GM12878 (cell line): Measurements from ENCODE around the gene SIN3A. TPM values are rescaled to one million over a fixed set of nuclear protein-coding genes. Genes with fewer than 3 reads are reported as not detected.
A peak's percentile ranks its signal among the peaks of the same experiment; 100 is the strongest.

Source experiments
- ATAC-seq: fragments of 200-7000 bp; cut with Tn5 transposase; 3 replicates; pipeline ENCODE4 v1.9.1; 2020; ENCODE audit warnings: mild to moderate bottlenecking, moderate library complexity
- BruUV-seq: library from RNA; stranded (reverse); fragments of 400-500 nt; replicated peaks from 2 replicates; lab custom pipeline; 2021; lab: Mats Ljungman, UMichigan
- CTCF ChIA-PET: fragments of 300-600 bp; sonication (Branson Sonifier 250); formaldehyde crosslinking; extraction: SDS; loops from one replicate; lab custom pipeline; 2021; ENCODE audit warnings: inconsistent platforms; lab: Yijun Ruan, JAX
- POLR2A ChIA-PET: fragments of 350-600 bp; formaldehyde crosslinking; extraction: SDS; loops from one replicate; lab custom pipeline; 2021; ENCODE audit warnings: inconsistent platforms; lab: Charles Lee
- RAD21 ChIA-PET: fragments of 300-600 bp; sonication (Branson Sonifier 250); formaldehyde crosslinking; loops from one replicate; lab custom pipeline; 2023; ENCODE audit warnings: antibody characterized with exemption; ENCODE audit not compliant: unreplicated experiment; lab: Charles Lee
- SMC1A ChIA-PET: fragments of 300-600 bp; sonication (Branson Sonifier 250); formaldehyde crosslinking; loops from one replicate; lab custom pipeline; 2023; ENCODE audit not compliant: unreplicated experiment, uncharacterized antibody; lab: Charles Lee
- DNase-seq: peaks from one replicate; pipeline ENCODE4 v3.0.0-alpha.2; 2011; ENCODE audit warnings: low read depth, low spot score
- FAIRE-seq: peaks from 3 replicates; lab custom pipeline; 2011; peaks lifted over from hg19 to GRCh38; lab: Jason Lieb, UNC
- H2AFZ ChIP-seq: 2 replicates; pipeline ENCODE4 v1.6.0; 2011; ENCODE audit warnings: low read depth, low read length, control low read depth; ENCODE audit not compliant: control insufficient read depth
- H3K27ac ChIP-seq: 2 replicates; pipeline ENCODE4 v1.5.1; 2011; ENCODE audit warnings: control low read depth; ENCODE audit not compliant: control insufficient read depth, insufficient read depth
- H3K27me3 ChIP-seq, 2 experiments: replicated peaks in 1 of 2; 2 replicates each; pipeline versions ENCODE4 v1.6.0 to v1.6.1; 2011; ENCODE audit warnings: low read length in 1 of 2; ENCODE audit not compliant: control insufficient read depth in 2 of 2, insufficient read depth in 2 of 2
- H3K36me3 ChIP-seq, 2 experiments: 2 replicates each; pipeline ENCODE4 v1.5.1; 2011; ENCODE audit warnings: low read length in 1 of 2; ENCODE audit not compliant: control insufficient read depth in 2 of 2, insufficient read depth in 2 of 2
- H3K4me1 ChIP-seq: 2 replicates; pipeline ENCODE4 v1.6.1; 2011; ENCODE audit warnings: mild to moderate bottlenecking, low read length, moderate library complexity, mixed read lengths; ENCODE audit not compliant: control insufficient read depth, insufficient read depth
- H3K4me2 ChIP-seq: 2 replicates; pipeline ENCODE4 v1.6.0; 2011; ENCODE audit warnings: control low read depth; ENCODE audit not compliant: control insufficient read depth, insufficient read depth
- H3K4me3 ChIP-seq: fragments of 200-600 bp; sonication (generic); 2 replicates; pipeline ENCODE4 v1.5.1; 2016
- H3K79me2 ChIP-seq: 2 replicates; pipeline ENCODE4 v1.6.0; 2011; ENCODE audit warnings: low read length; ENCODE audit not compliant: control insufficient read depth, insufficient read depth
- H3K9ac ChIP-seq: 2 replicates; pipeline ENCODE4 v1.8.0; 2011; ENCODE audit warnings: low read length, control low read depth, mixed read lengths; ENCODE audit not compliant: control insufficient read depth, insufficient read depth
- H3K9me3 ChIP-seq: replicated peaks from 3 replicates; pipeline ENCODE4 v1.5.1; 2011; ENCODE audit warnings: mild to moderate bottlenecking, low read length; ENCODE audit not compliant: control insufficient read depth, insufficient read depth
- H4K20me1 ChIP-seq: 2 replicates; pipeline ENCODE4 v1.6.0; 2011; ENCODE audit not compliant: control insufficient read depth, insufficient read depth
- BCL3 ChIP-seq: IDR thresholded peaks from 2 replicates; pipeline ENCODE4 v1.6.1; 2011; ENCODE audit warnings: borderline replicate concordance, low read depth, mild to moderate bottlenecking, moderate library complexity, low read length; ENCODE audit not compliant: insufficient read depth, poor library complexity, severe bottlenecking
- EGR1 ChIP-seq, 2 experiments: IDR thresholded peaks; 1 replicate in 1 of 2; 2 replicates in 1 of 2; pipeline ENCODE4 v1.6.1; 2011 to 2012; ENCODE audit warnings: low read depth in 2 of 2, low read length in 2 of 2, borderline replicate concordance in 1 of 2, mild to moderate bottlenecking in 1 of 2, moderate library complexity in 1 of 2
- KLF5 ChIP-seq: fragments of 450-650 bp; IDR thresholded peaks from 2 replicates; pipeline ENCODE4 v1.6.1; 2014; ENCODE audit warnings: mild to moderate bottlenecking; ENCODE audit not compliant: partially characterized antibody
- PML ChIP-seq: IDR thresholded peaks from 2 replicates; pipeline ENCODE4 v1.6.1; 2012; ENCODE audit warnings: low read length, inconsistent platforms
- POLR2A ChIP-seq: IDR thresholded peaks from 2 replicates; pipeline ENCODE4 v1.6.1; 2011; ENCODE audit warnings: low read depth, mild to moderate bottlenecking, low read length
- RB1 ChIP-seq: fragments of 450-650 bp; formaldehyde crosslinking; IDR thresholded peaks from 2 replicates; pipeline ENCODE4 v1.6.1; 2017; ENCODE audit warnings: mild to moderate bottlenecking, borderline replicate concordance
- RCOR1 ChIP-seq: conservative IDR thresholded peaks from 2 replicates; pipeline ENCODE4 v1.6.1; 2012; ENCODE audit warnings: low read depth, low read length, improper control_type of control experiment
- RELB ChIP-seq: fragments of 450-650 bp; IDR thresholded peaks from 2 replicates; pipeline ENCODE4 v1.6.1; 2017; ENCODE audit warnings: low read depth, mild to moderate bottlenecking, moderate library complexity
- RFX5 ChIP-seq: IDR thresholded peaks from 2 replicates; pipeline ENCODE4 v1.6.1; 2011; ENCODE audit warnings: low read depth, low read length, improper control_type of control experiment
- RUNX3 ChIP-seq: IDR thresholded peaks from 2 replicates; pipeline ENCODE4 v1.6.1; 2012; ENCODE audit warnings: low read length, inconsistent platforms
- SKIL ChIP-seq: fragments of 450-650 bp; IDR thresholded peaks from 2 replicates; pipeline ENCODE4 v1.6.1; 2017; ENCODE audit warnings: mild to moderate bottlenecking, low read depth, inconsistent platforms; ENCODE audit not compliant: poor library complexity, severe bottlenecking
- WRNIP1 ChIP-seq: IDR thresholded peaks from 2 replicates; pipeline ENCODE4 v1.6.1; 2011; ENCODE audit warnings: low read depth, low read length, improper control_type of control experiment, borderline replicate concordance
- ZNF207 ChIP-seq: fragments of 450-650 bp; IDR thresholded peaks from 2 replicates; pipeline ENCODE4 v1.6.1; 2014; ENCODE audit warnings: antibody characterized with exemption, mild to moderate bottlenecking, borderline replicate concordance
- WGBS: methylation state at CpG from one replicate; pipeline ENCODE4 v1.1.6; 2016; ENCODE audit warnings: low lambda C conversion rate; ENCODE audit not compliant: insufficient replicate concordance, insufficient coverage; ENCODE audit errors: missing lambda C conversion rate; 5-methylcytosine and 5-hydroxymethylcytosine counted together
- in situ Hi-C: fragments of 300-500 bp; cut with MboI; formaldehyde crosslinking; loops from 9 replicates; pipeline ENCODE4 v1.14.3; 2018; ENCODE audit warnings: mixed read lengths
- intact Hi-C: fragments of 100-400 bp; cut with micrococcal nuclease; formaldehyde crosslinking; loops from one replicate; pipeline ENCODE4 v1.14.2; 2022; ENCODE audit not compliant: unreplicated experiment
- polyA plus RNA-seq, 11 experiments: library from polyadenylated mRNA; depleted of rRNA in 4 of 11; unstranded in 6 of 11; stranded (reverse) in 5 of 11; fragments of >200 nt; fragmentation: Nextera tagmentation in 4 of 11; fragmentation: Illumina TruSeq in 1 of 11; extraction: Ambion mirVana in 4 of 11; extraction: Trizol in 1 of 11; gene quantifications; 1 replicate in 1 of 11; 2 replicates in 10 of 11; pipeline versions ENCODE4 v1.2.1 to v1.2.3, GENCODE V29; 2011 to 2016; ENCODE audit warnings: inconsistent platforms in 2 of 11, missing spikeins in 2 of 11, low read depth in 1 of 11
- total RNA-seq, 4 experiments: library from RNA; depleted of rRNA in 3 of 4; stranded (reverse); fragments of >200 nt in 3 of 4; fragmentation: Illumina TruSeq in 1 of 4; extraction: Trizol in 1 of 4; gene quantifications; 2 replicates each; pipeline versions ENCODE4 v1.2.1 to v1.2.3, GENCODE V29; 2013 to 2021
- TF ChIP-seq, protein P1 (sequence below): fragments of 450-650 bp; IDR thresholded peaks from 2 replicates; pipeline ENCODE4 v1.6.1; 2018; ENCODE audit warnings: mild to moderate bottlenecking, low read depth, moderate library complexity; ENCODE audit not compliant: partially characterized antibody

Gene SIN3A
- total and polyA plus RNA-seq, 10 of the 15 experiments (the other 5 are each of a cell fraction or from before 2014, with no cell fraction given): 6.4 to 62.2 (median 29.2) TPM

- ChIA-PET POLR2A (interaction anchor here (0.5 to 3.2 kb wide), 22 partner anchors 12 to 1535 kb away, joined by 3 to 43 read pairs (median 4); partner anchors contain the start of genes COMMD4, IMP3, PPCDC and SIN3A), SMC1A (interaction anchor here (0.8 to 3.1 kb wide), 18 partner anchors 10 to 339 kb away, joined by 3 to 24 read pairs (median 6); partner anchors contain the start of genes IMP3, SIN3A and SNUPN), CTCF (interaction anchor here (0.9 to 4.9 kb wide), 28 partner anchors 11 to 433 kb away, joined by 3 to 86 read pairs (median 8); partner anchors contain the start of genes COMMD4, IMP3, PTPN9 and SIN3A), RAD21 (interaction anchor here (0.6 to 4.2 kb wide), 20 partner anchors 31 to 375 kb away, joined by 3 to 113 read pairs (median 4); partner anchors contain the start of genes IMP3, PPCDC, PTPN9 and SCAMP5)
- Histone ChIP-seq H3K4me2 (peak overlapping the region; percentile 23), H3K27ac (peak overlapping the region; percentile 91), H3K79me2 (peaks cover 8% of the 10 kb centered on the region), H3K4me1 (peaks cover 6% of the 10 kb centered on the region), H3K27me3 (no peaks in the 10 kb centered on the region), H2AFZ (peak overlapping the region; percentile 53), H4K20me1 (no peaks in the 10 kb centered on the region), H3K4me3 (peak overlapping the region; percentile 75), H3K36me3 (peaks cover 7 to 22% of the 10 kb centered on the region in 2 experiments), H3K9ac (peak overlapping the region; percentile 93), H3K9me3 (no peaks in the 10 kb centered on the region)
- no peak for DNase-seq
- ATAC-seq: peak; percentile 2
- 2% methylated on average over 23 of the region's 23 CpGs for WGBS
- no peak for FAIRE-seq
- TSS peak; percentile 90 for BruUV-seq
- intact Hi-C loops: loop anchor here (1.0 to 2.0 kb wide), 2 partner anchors 82 to 272 kb away; partner anchors contain the start of genes IMP3 and SIN3A
- in situ Hi-C loops: no loop called here
- no peak for TF ChIP-seq POLR2A
- peak; percentile 2 for TF ChIP-seq KLF5
- TF ChIP-seq RFX5: 0 out of 2 replicates have a peak, but pooled peaks have one; percentile 34
- TF ChIP-seq RCOR1: peak; percentile 93; the same call in 1 of the 2 replicates
- TF ChIP-seq BCL3: peak; percentile 57
- TF ChIP-seq WRNIP1: 0 out of 2 replicates have a peak, but pooled peaks have one; percentile 2
- TF ChIP-seq RUNX3: no peak
- 0 out of 2 replicates have a peak, but pooled peaks have one; percentile 44 for TF ChIP-seq RELB
- TF ChIP-seq RB1: 0 out of 2 replicates have a peak, but pooled peaks have one; percentile 13
- TF ChIP-seq ZNF207: 0 out of 2 replicates have a peak, but pooled peaks have one; percentile 20
- TF ChIP-seq EGR1 (IDR thresholded peaks at IDR 0.05; ENCODE audit: borderline replicate concordance in 1 of 2, low read depth in 2 of 2, low read length in 2 of 2): no peak
- TF ChIP-seq SKIL: peak; percentile 76
- TF ChIP-seq, protein P1, sequence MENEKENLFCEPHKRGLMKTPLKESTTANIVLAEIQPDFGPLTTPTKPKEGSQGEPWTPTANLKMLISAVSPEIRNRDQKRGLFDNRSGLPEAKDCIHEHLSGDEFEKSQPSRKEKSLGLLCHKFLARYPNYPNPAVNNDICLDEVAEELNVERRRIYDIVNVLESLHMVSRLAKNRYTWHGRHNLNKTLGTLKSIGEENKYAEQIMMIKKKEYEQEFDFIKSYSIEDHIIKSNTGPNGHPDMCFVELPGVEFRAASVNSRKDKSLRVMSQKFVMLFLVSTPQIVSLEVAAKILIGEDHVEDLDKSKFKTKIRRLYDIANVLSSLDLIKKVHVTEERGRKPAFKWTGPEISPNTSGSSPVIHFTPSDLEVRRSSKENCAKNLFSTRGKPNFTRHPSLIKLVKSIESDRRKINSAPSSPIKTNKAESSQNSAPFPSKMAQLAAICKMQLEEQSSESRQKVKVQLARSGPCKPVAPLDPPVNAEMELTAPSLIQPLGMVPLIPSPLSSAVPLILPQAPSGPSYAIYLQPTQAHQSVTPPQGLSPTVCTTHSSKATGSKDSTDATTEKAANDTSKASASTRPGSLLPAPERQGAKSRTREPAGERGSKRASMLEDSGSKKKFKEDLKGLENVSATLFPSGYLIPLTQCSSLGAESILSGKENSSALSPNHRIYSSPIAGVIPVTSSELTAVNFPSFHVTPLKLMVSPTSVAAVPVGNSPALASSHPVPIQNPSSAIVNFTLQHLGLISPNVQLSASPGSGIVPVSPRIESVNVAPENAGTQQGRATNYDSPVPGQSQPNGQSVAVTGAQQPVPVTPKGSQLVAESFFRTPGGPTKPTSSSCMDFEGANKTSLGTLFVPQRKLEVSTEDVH: peak; percentile 20
- TF ChIP-seq PML: 0 out of 2 replicates have a peak, but pooled peaks have one; percentile 16
Observed at GRCh38 chr15:75368689-75369239, 82.7 kb downstream of the SIN3A start.
